ENCODE results near the gene HOXC9. TPM values are rescaled to one million over a fixed set of nuclear protein-coding genes. Genes with fewer than 3 reads are reported as not detected.

The HOXC9 gene
- polyA plus RNA-seq, 2 of the 4 experiments (the other 2 are of a cell fraction), result 5.2 to 6.6 TPM

DNA sequence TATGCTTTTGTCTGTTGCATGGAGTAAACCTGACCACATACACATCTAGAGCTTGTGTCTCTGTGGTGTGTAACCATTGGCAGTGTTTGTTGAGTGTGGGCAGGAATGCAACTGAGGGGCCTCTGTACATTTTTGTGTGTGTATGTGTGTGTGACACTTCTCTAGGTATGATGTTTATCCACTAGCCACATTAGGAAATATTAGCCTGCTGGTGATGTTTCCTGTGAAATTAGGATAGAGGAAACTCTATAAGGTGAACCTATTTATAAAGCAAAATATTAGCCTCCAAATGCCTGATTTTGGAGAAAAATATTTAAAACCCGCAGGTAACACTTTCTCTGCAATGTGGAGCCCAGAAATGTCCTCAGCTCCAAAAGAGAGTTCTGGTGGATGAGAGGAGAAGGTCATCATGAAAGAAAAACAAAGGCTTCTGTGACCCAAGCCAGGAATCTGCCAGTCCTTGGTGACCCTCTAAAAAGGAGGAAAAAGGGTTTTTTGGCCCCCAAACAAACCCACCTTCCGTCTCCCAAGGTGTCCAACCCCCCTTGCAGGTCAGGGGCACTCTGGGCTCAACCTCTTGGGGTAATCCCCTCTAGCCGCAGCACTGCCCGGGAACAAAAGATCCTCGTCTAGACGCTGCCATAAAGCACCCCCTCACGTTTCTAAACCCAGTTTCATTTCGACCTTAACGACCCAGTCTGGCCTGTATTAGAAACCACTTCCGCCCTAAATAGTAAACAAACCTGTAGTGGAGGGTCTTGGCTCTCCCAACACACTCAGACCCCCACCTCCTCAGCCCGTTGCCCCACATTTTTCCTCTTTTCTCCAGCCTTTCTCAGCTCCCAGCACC, 22.1 kb upstream of the HOXC9 start:
- ChIA-PET POLR2A (no interaction called here), CTCF (interaction anchor here (1.5 kb wide), 1 partner anchor 13 kb away, joined by 9 read pairs; no protein-coding TSS in a partner anchor)
- FAIRE-seq (no peak), ATAC-seq (no peak), DNase-seq (ENCODE audit: low read depth in 1 of 2, low spot score in 1 of 2) (no peak)
- Histone ChIP-seq H3K4me2 (peak overlapping the region; percentile 53), H3K9me3 (no peaks in the 10 kb centered on the region), H3K4me3 (no peak overlapping the region), H3K27ac (peak overlapping the region; percentile 17 to 33; a peak in 3 of 6 replicates), H3K4me1 (peaks cover 27% of the 10 kb centered on the region)
- TF ChIP-seq CHD4 (IDR thresholded peaks at IDR 0.05; ENCODE audit: borderline replicate concordance) (no peak), PHF8 (IDR thresholded peaks at IDR 0.05; ENCODE audit: borderline replicate concordance, low read depth) (no peak), ZC3H11A (IDR thresholded peaks at IDR 0.05) (no peak), EHF (CRISPR knock-in tag; IDR thresholded peaks at IDR 0.05) (no peak), HOXA7 (CRISPR knock-in tag; IDR thresholded peaks at IDR 0.05) (no peak), RNF2 (IDR thresholded peaks at IDR 0.05; ENCODE audit: borderline replicate concordance, low read depth) (no peak), MAZ (IDR thresholded peaks at IDR 0.05; ENCODE audit: borderline replicate concordance, low read depth, low read length) (no peak)
- TF ChIP-seq, protein P1, sequence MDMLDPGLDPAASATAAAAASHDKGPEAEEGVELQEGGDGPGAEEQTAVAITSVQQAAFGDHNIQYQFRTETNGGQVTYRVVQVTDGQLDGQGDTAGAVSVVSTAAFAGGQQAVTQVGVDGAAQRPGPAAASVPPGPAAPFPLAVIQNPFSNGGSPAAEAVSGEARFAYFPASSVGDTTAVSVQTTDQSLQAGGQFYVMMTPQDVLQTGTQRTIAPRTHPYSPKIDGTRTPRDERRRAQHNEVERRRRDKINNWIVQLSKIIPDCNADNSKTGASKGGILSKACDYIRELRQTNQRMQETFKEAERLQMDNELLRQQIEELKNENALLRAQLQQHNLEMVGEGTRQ (IDR thresholded peaks at IDR 0.05), result no peak
- TF ChIP-seq, protein P2, sequence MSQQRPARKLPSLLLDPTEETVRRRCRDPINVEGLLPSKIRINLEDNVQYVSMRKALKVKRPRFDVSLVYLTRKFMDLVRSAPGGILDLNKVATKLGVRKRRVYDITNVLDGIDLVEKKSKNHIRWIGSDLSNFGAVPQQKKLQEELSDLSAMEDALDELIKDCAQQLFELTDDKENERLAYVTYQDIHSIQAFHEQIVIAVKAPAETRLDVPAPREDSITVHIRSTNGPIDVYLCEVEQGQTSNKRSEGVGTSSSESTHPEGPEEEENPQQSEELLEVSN (IDR thresholded peaks at IDR 0.05; ENCODE audit: borderline replicate concordance, low read depth), result no peak
- TF ChIP-seq, protein P3, sequence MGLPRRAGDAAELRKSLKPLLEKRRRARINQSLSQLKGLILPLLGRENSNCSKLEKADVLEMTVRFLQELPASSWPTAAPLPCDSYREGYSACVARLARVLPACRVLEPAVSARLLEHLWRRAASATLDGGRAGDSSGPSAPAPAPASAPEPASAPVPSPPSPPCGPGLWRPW (IDR thresholded peaks at IDR 0.05), result no peak
- TF ChIP-seq, protein P4, sequence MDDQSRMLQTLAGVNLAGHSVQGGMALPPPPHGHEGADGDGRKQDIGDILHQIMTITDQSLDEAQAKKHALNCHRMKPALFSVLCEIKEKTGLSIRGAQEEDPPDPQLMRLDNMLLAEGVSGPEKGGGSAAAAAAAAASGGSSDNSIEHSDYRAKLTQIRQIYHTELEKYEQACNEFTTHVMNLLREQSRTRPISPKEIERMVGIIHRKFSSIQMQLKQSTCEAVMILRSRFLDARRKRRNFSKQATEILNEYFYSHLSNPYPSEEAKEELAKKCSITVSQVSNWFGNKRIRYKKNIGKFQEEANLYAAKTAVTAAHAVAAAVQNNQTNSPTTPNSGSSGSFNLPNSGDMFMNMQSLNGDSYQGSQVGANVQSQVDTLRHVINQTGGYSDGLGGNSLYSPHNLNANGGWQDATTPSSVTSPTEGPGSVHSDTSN (IDR thresholded peaks at IDR 0.05), result no peak
- WGBS (ENCODE audit: missing lambda C conversion rate), result 69% methylated on average over 11 of the region's 11 CpGs

DNA sequence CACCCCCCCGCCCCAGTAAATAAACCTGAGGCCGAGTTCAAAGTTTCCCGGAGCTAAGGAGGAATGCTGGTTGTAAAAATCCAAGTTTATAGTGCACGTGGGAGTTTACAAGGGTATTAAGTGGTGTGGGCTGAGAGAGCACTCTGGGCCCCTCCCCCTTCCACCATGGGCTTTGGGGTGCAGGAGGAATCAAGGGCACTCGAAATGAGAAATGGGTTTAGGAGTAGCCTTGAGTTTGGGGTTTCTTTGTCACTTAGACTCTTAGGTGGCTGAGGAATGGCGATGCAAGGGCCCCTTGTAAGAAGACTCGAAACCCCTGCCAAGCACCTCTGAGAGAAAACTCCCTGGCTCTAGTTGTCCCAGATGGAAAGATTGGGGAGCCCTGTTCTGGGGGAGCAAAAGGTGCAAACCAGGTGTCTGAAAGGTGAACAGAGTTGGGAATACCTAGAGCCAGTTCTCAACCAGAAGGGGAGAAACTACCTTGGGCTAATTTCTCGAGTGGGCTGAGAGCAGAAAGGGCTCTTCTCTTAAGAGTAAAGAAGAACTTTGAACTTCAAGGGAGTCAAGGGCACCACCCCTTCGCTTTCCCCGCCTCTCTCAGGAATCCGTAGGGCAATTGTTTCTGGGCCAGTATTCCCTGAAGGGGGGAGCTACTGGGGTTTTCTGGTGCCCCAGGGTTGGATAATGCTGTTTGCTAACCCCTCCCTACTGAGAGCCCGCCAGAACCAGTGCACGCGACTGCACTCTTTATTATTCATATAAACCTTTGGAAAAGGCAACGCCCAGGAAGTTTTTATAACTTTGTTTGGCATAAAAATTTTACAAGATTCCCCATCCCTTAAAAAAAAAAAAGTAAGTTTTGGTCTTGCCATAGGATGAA, 21.2 kb upstream of the HOXC9 start:
- FAIRE-seq, result no peak
- Histone ChIP-seq H3K4me3 (no peak overlapping the region), H3K9me3 (no peaks in the 10 kb centered on the region), H3K4me1 (peaks cover 27% of the 10 kb centered on the region), H3K4me2 (peak overlapping the region; percentile 53), H3K27ac (peak overlapping the region; percentile 17 to 33; a peak in 3 of 6 replicates)
- DNase-seq (ENCODE audit: low read depth in 1 of 2, low spot score in 1 of 2), result peak in 1 of 2 experiments; percentile 62
- 42% methylated on average over 15 of the region's 15 CpGs for WGBS (ENCODE audit: missing lambda C conversion rate)
- peak in 1 of 2 experiments; percentile 43; a peak in 3 of 6 replicates for ATAC-seq
- peak; percentile 27; the same call in 1 of the 2 replicates for TF ChIP-seq BHLHE40 (IDR thresholded peaks at IDR 0.05; ENCODE audit: low read depth, low read length)
- no peak for TF ChIP-seq HOXA7 (CRISPR knock-in tag; IDR thresholded peaks at IDR 0.05)
- ChIA-PET CTCF (interaction anchor here (0.7 to 1.0 kb wide), 2 partner anchors 20 to 191 kb away, joined by 3 read pairs; no protein-coding TSS in a partner anchor), POLR2A (no interaction called here)

DNA sequence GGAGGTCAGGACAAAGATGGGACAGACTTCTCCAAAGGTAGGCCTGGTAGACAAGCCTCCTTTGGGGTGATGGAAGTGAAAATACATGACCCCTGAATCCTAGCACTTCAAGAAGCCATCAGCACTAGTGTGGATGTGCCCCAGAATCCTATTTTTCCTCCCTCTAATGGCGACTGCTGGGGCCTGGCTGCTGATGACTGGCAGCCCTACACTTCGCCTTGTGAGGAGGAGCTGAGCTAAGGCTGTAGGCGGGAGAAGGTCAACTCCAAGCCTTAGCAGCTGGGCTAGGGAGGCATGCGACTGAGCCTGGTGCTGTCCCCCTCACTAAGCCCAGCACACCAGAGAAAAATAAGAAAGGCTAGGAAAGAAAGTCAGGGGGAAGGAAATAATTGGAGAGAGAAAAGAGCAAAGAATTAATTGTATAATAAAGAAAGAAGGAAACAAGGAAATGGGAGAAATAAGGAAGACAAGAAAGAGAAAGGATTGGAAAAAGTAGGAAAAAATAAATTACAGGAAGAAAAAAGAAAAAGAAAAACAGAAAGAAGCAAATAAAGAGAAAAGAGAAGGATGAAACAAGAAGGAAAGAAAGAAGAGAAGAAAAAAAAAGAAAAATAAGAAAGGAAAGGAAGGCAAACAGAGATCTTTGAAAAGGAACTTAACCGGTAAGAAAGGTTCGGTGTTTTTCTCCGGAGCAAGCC, 19.7 kb upstream of the HOXC9 start:
- DNase-seq (ENCODE audit: low read depth in 1 of 2, low spot score in 1 of 2) (no peak), FAIRE-seq (no peak), ATAC-seq (no peak)
- WGBS (ENCODE audit: missing lambda C conversion rate), result 94% methylated on average over 7 of the region's 7 CpGs
- H3K4me3 ChIP-seq, result no peak overlapping the region
- H3K9me3 ChIP-seq, result no peaks in the 10 kb centered on the region
- ChIA-PET POLR2A (no interaction called here), CTCF (interaction anchor here (1.4 to 1.6 kb wide), 2 partner anchors 228 to 230 kb away, joined by 3 to 5 read pairs; no protein-coding TSS in a partner anchor)
- peaks cover 27% of the 10 kb centered on the region for H3K4me1 ChIP-seq
- no peak overlapping the region for H3K27ac ChIP-seq
- H3K4me2 ChIP-seq, result no peak overlapping the region
- TF ChIP-seq NR3C1 (IDR thresholded peaks at IDR 0.05), result no peak
- TF ChIP-seq, protein P5, sequence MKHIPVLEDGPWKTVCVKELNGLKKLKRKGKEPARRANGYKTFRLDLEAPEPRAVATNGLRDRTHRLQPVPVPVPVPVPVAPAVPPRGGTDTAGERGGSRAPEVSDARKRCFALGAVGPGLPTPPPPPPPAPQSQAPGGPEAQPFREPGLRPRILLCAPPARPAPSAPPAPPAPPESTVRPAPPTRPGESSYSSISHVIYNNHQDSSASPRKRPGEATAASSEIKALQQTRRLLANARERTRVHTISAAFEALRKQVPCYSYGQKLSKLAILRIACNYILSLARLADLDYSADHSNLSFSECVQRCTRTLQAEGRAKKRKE (CRISPR knock-in tag; IDR thresholded peaks at IDR 0.05; ENCODE audit: low read depth), result no peak
- no peak for TF ChIP-seq ZC3H11A (IDR thresholded peaks at IDR 0.05)
- no peak for TF ChIP-seq RCOR1 (IDR thresholded peaks at IDR 0.05; ENCODE audit: low read depth, low read length)
- TF ChIP-seq KDM5A (IDR thresholded peaks at IDR 0.05), result no peak
- TF ChIP-seq, protein P2 (IDR thresholded peaks at IDR 0.05; ENCODE audit: borderline replicate concordance, low read depth), result no peak
- TF ChIP-seq RNF2 (IDR thresholded peaks at IDR 0.05; ENCODE audit: borderline replicate concordance, low read depth), result no peak
- TF ChIP-seq TFCP2L1 (CRISPR knock-in tag; IDR thresholded peaks at IDR 0.05), result no peak
- no peak for TF ChIP-seq MAZ (IDR thresholded peaks at IDR 0.05; ENCODE audit: borderline replicate concordance, low read depth, low read length)
- TF ChIP-seq PHF8 (IDR thresholded peaks at IDR 0.05; ENCODE audit: borderline replicate concordance, low read depth), result no peak
- no peak for TF ChIP-seq FOSL2 (IDR thresholded peaks at IDR 0.05)
- no peak for TF ChIP-seq FOSL2 (CRISPR knock-in tag; IDR thresholded peaks at IDR 0.05)
- TF ChIP-seq, protein P6, sequence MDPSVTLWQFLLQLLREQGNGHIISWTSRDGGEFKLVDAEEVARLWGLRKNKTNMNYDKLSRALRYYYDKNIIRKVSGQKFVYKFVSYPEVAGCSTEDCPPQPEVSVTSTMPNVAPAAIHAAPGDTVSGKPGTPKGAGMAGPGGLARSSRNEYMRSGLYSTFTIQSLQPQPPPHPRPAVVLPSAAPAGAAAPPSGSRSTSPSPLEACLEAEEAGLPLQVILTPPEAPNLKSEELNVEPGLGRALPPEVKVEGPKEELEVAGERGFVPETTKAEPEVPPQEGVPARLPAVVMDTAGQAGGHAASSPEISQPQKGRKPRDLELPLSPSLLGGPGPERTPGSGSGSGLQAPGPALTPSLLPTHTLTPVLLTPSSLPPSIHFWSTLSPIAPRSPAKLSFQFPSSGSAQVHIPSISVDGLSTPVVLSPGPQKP (IDR thresholded peaks at IDR 0.05; ENCODE audit: low read depth, low read length), result no peak
- TF ChIP-seq RAD21 (conservative IDR thresholded peaks at IDR 0.05 in 1 of 2, IDR thresholded peaks at IDR 0.05 in 1 of 2), result no peak
- TF ChIP-seq BHLHE40 (IDR thresholded peaks at IDR 0.05; ENCODE audit: low read depth, low read length), result no peak
